HEK293 (cell line): ENCODE data around the gene USP24.

Experiments used
- CTCF ChIA-PET: fragments of 350-600 bp; formaldehyde crosslinking; extraction: SDS; loops from one replicate; lab custom pipeline; 2021; ENCODE audit warnings: antibody characterized with exemption; lab: Yijun Ruan, JAX
- POLR2A ChIA-PET: fragments of 300-600 bp; formaldehyde crosslinking; extraction: SDS; loops from one replicate; lab custom pipeline; 2020; ENCODE audit warnings: antibody characterized with exemption, inconsistent platforms; lab: Yijun Ruan, JAX
- H3K27ac ChIP-seq: fragments of 200-500 bp; sonication (Bioruptor generic); 2 replicates; pipeline ENCODE4 v1.5.1; 2014; ENCODE audit warnings: low read depth, low read length, control low read depth, inconsistent platforms; ENCODE audit errors: extremely low read depth
- H3K36me3 ChIP-seq, 2 experiments: fragments of 200-500 bp in 1 of 2; sonication (Bioruptor generic) in 1 of 2; 1 replicate in 1 of 2; 2 replicates in 1 of 2; pipeline ENCODE4 v1.5.1; 2014 to 2017; ENCODE audit warnings: inconsistent platforms in 2 of 2, low read length in 2 of 2; ENCODE audit not compliant: control insufficient read depth in 2 of 2, insufficient read depth in 1 of 2
- H3K4me1 ChIP-seq: fragments of 200-500 bp; sonication (Bioruptor generic); 2 replicates; pipeline ENCODE4 v1.5.1; 2014; ENCODE audit warnings: mild to moderate bottlenecking, low read length, inconsistent platforms; ENCODE audit not compliant: control insufficient read depth, insufficient read depth
- H3K4me3 ChIP-seq: 2 replicates; pipeline ENCODE4 v1.5.1; 2011; ENCODE audit warnings: low read depth, mild to moderate bottlenecking, control low read depth, low read length, moderate library complexity
- H3K9me3 ChIP-seq: fragments of 200-500 bp; sonication (Bioruptor generic); 2 replicates; pipeline ENCODE4 v1.5.1; 2014; ENCODE audit warnings: low read depth, low read length, inconsistent platforms; ENCODE audit not compliant: control insufficient read depth, insufficient read depth
- KLF1 ChIP-seq: fragments of 450-650 bp; formaldehyde crosslinking; IDR thresholded peaks from 2 replicates; pipeline ENCODE4 v1.5.1; 2016; ENCODE audit warnings: missing biosample characterization, missing genetic modification characterization
- MZF1 ChIP-seq: fragments of 450-650 bp; formaldehyde crosslinking; IDR thresholded peaks from 2 replicates; pipeline ENCODE4 v1.5.1; 2017; ENCODE audit warnings: missing biosample characterization, missing genetic modification characterization, borderline replicate concordance
- PRDM1 ChIP-seq: fragments of 450-650 bp; formaldehyde crosslinking; IDR thresholded peaks from 2 replicates; pipeline ENCODE4; 2016; ENCODE audit warnings: missing biosample characterization, missing genetic modification characterization
- SP3 ChIP-seq: fragments of 450-650 bp; formaldehyde crosslinking; IDR thresholded peaks from 2 replicates; pipeline ENCODE4 v1.5.1; 2016; ENCODE audit warnings: missing biosample characterization, missing genetic modification characterization
- ZNF114 ChIP-seq: fragments of 450-650 bp; formaldehyde crosslinking; IDR thresholded peaks from 2 replicates; pipeline ENCODE4 v1.5.0; 2017; ENCODE audit warnings: missing biosample characterization, missing genetic modification characterization
- ZNF184 ChIP-seq: fragments of 450-650 bp; IDR thresholded peaks from 2 replicates; pipeline ENCODE4 v1.5.1; 2018; ENCODE audit warnings: missing biosample characterization, mild to moderate bottlenecking, missing genetic modification characterization
- ZNF19 ChIP-seq: fragments of 450-650 bp; formaldehyde crosslinking; IDR thresholded peaks from 2 replicates; pipeline ENCODE4; 2016; ENCODE audit warnings: missing biosample characterization, missing genetic modification characterization, low read depth
- ZNF23 ChIP-seq: fragments of 450-650 bp; formaldehyde crosslinking; IDR thresholded peaks from 2 replicates; pipeline ENCODE4 v1.5.1; 2016; ENCODE audit warnings: missing biosample characterization, missing genetic modification characterization, borderline replicate concordance
- ZNF350 ChIP-seq: fragments of 450-650 bp; formaldehyde crosslinking; IDR thresholded peaks from 2 replicates; pipeline ENCODE4 v1.5.0; 2017; ENCODE audit warnings: missing biosample characterization, mild to moderate bottlenecking, missing genetic modification characterization
- ZNF362 ChIP-seq: fragments of 450-650 bp; formaldehyde crosslinking; IDR thresholded peaks from 2 replicates; pipeline ENCODE4 v1.5.1; 2016; ENCODE audit warnings: missing biosample characterization, missing genetic modification characterization
- ZNF48 ChIP-seq: fragments of 450-650 bp; formaldehyde crosslinking; IDR thresholded peaks from 2 replicates; pipeline ENCODE4 v1.5.1; 2016; ENCODE audit warnings: missing biosample characterization, missing genetic modification characterization
- ZNF510 ChIP-seq: fragments of 450-650 bp; formaldehyde crosslinking; IDR thresholded peaks from 2 replicates; pipeline ENCODE4 v1.5.1; 2018; ENCODE audit warnings: mild to moderate bottlenecking, missing genetic modification characterization, missing biosample characterization; ENCODE audit not compliant: insufficient replicate concordance
- ZNF560 ChIP-seq: fragments of 450-650 bp; formaldehyde crosslinking; IDR thresholded peaks from 2 replicates; pipeline ENCODE4 v1.5.1; 2017; ENCODE audit warnings: missing biosample characterization, missing genetic modification characterization, borderline replicate concordance
- ZNF76 ChIP-seq: fragments of 450-650 bp; formaldehyde crosslinking; IDR thresholded peaks from 2 replicates; pipeline ENCODE4; 2016; ENCODE audit warnings: low read depth, missing biosample characterization, missing genetic modification characterization, borderline replicate concordance
- TF ChIP-seq, protein P1 (sequence below): fragments of 450-650 bp; formaldehyde crosslinking; IDR thresholded peaks from 2 replicates; pipeline ENCODE4 v1.5.1; 2016; ENCODE audit warnings: missing biosample characterization, missing genetic modification characterization
- TF ChIP-seq, protein P2 (sequence below): fragments of 450-650 bp; formaldehyde crosslinking; IDR thresholded peaks from 2 replicates; pipeline ENCODE4 v1.5.1; 2016; ENCODE audit warnings: missing biosample characterization, missing genetic modification characterization

Gene USP24

DNA sequence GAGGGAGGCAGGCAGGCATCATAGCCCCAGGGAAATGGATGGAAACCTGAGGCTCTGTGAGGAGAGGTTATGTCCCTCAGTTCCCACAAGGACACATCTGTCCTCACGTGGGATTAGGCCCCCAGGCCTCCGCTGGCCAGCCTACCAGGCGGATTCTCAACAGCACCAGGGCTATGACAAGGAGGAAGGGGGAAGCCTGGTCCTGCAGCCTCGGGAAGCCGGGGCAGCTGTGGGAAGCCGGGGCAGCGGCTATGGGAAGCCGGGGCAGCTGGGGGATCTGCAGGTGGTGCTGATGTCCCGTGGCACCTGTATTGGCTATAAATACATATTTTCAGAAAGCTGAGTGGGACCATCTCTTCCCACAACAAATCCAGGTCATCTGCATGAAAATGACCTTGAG, 196.8 kb downstream of the USP24 start:
- TF ChIP-seq SP3 (no peak), KLF1 (tag by site-specific recombination) (no peak), ZNF48 (tag by site-specific recombination) (no peak), ZNF350 (tag by site-specific recombination) (no peak), ZNF23 (no peak), ZNF19 (tag by site-specific recombination) (no peak), PRDM1 (tag by site-specific recombination) (no peak), ZNF114 (tag by site-specific recombination) (no peak), ZNF560 (tag by site-specific recombination) (no peak), ZNF362 (tag by site-specific recombination) (no peak), ZNF76 (tag by site-specific recombination) (no peak), MZF1 (tag by site-specific recombination) (no peak), ZNF184 (tag by site-specific recombination) (no peak), ZNF510 (tag by site-specific recombination) (no peak)
- TF ChIP-seq, protein P1, sequence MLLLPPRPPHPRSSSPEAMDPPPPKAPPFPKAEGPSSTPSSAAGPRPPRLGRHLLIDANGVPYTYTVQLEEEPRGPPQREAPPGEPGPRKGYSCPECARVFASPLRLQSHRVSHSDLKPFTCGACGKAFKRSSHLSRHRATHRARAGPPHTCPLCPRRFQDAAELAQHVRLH (tag by site-specific recombination), result no peak
- TF ChIP-seq, protein P2, sequence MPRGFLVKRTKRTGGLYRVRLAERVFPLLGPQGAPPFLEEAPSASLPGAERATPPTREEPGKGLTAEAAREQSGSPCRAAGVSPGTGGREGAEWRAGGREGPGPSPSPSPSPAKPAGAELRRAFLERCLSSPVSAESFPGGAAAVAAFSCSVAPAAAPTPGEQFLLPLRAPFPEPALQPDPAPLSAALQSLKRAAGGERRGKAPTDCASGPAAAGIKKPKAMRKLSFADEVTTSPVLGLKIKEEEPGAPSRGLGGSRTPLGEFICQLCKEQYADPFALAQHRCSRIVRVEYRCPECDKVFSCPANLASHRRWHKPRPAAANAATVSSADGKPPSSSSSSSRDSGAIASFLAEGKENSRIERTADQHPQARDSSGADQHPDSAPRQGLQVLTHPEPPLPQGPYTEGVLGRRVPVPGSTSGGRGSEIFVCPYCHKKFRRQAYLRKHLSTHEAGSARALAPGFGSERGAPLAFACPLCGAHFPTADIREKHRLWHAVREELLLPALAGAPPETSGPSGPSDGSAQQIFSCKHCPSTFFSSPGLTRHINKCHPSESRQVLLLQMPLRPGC (tag by site-specific recombination), result no peak
- Histone ChIP-seq H3K27ac (no peak overlapping the region), H3K4me3 (no peak overlapping the region), H3K4me1 (no peaks in the 10 kb centered on the region), H3K9me3 (no peaks in the 10 kb centered on the region), H3K36me3 (no peaks in the 10 kb centered on the region)
- POLR2A ChIA-PET, result no interaction called here
- CTCF ChIA-PET, result interaction anchor here (0.5 to 2.4 kb wide), 6 partner anchors 22 to 1583 kb away, joined by 3 to 12 read pairs (median 4); no protein-coding TSS in a partner anchor
